Purkinje cell (primary cell): ENCODE measurements around the gene MON2. TPM values are rescaled to one million over a fixed set of nuclear protein-coding genes. Genes with fewer than 3 reads are reported as not detected.

Experiments
- polyA plus RNA-seq: library from polyadenylated mRNA; unstranded; fragments of >200 nt; fragmentation: Nextera tagmentation; gene quantifications from 2 replicates; pipeline ENCODE4 v1.2.1, GENCODE V29; 2014

Gene MON2, protein sequence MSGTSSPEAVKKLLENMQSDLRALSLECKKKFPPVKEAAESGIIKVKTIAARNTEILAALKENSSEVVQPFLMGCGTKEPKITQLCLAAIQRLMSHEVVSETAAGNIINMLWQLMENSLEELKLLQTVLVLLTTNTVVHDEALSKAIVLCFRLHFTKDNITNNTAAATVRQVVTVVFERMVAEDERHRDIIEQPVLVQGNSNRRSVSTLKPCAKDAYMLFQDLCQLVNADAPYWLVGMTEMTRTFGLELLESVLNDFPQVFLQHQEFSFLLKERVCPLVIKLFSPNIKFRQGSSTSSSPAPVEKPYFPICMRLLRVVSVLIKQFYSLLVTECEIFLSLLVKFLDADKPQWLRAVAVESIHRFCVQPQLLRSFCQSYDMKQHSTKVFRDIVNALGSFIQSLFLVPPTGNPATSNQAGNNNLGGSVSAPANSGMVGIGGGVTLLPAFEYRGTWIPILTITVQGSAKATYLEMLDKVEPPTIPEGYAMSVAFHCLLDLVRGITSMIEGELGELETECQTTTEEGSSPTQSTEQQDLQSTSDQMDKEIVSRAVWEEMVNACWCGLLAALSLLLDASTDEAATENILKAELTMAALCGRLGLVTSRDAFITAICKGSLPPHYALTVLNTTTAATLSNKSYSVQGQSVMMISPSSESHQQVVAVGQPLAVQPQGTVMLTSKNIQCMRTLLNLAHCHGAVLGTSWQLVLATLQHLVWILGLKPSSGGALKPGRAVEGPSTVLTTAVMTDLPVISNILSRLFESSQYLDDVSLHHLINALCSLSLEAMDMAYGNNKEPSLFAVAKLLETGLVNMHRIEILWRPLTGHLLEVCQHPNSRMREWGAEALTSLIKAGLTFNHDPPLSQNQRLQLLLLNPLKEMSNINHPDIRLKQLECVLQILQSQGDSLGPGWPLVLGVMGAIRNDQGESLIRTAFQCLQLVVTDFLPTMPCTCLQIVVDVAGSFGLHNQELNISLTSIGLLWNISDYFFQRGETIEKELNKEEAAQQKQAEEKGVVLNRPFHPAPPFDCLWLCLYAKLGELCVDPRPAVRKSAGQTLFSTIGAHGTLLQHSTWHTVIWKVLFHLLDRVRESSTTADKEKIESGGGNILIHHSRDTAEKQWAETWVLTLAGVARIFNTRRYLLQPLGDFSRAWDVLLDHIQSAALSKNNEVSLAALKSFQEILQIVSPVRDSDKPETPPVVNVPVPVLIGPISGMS (N-terminal part only)
- 15.7 and 17.4 TPM in 2 replicates for polyA plus RNA-seq

DNA sequence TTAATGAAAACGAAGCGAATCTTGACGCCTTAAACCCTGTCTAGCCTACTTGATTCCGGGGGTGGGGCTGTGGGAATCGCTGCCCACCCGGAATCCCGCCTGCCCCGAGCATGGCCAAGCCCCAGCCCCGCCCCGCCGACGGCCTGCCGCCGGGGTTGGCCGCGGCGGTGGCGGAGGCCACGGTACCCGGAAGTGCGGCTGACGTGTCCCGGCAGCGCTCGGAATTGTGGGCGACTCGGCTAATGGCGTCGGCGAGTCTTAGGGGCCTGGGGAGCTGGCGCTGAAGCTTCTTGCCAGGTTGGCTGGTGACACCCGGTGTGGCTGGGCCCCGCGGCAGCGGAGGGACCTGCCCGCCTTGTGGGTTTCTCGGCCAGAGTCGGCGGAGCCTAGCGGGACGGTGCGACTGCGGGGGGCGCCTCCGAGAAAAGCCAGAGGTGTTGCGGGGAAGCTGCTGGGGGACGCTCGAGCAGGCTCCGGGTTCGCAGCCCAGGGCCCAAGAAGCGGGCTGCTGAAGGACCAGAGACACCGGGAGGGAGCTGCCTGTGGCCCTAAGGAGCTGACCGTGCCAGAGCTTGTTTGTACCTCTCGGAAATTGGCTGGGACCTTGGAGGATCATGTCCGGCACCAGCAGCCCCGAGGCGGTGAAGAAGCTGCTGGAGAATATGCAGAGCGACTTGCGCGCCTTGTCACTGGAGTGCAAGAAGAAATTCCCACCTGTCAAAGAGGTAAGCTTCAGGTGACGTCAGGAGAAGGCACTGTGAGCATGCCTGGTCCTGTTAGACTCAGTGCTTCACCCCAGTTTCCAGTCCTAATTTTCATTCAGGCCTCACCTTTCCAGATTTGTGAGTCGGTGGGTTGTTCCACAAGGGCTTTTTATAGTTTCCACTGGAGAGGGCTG, at the start of gene MON2:
TSS of gene MON2 (plus strand) at position 233 of the 898 bp plus-strand sequence. CDS start at position 615, 382 bp downstream.

Other genes starting within 250 kb of the MON2 start
- gene USP15, start 206.4 kb upstream of the MON2 start, polyA plus RNA-seq = 140 and 144 TPM in 2 replicates